ENCODE data around the gene NABP1.

Gene NABP1

DNA sequence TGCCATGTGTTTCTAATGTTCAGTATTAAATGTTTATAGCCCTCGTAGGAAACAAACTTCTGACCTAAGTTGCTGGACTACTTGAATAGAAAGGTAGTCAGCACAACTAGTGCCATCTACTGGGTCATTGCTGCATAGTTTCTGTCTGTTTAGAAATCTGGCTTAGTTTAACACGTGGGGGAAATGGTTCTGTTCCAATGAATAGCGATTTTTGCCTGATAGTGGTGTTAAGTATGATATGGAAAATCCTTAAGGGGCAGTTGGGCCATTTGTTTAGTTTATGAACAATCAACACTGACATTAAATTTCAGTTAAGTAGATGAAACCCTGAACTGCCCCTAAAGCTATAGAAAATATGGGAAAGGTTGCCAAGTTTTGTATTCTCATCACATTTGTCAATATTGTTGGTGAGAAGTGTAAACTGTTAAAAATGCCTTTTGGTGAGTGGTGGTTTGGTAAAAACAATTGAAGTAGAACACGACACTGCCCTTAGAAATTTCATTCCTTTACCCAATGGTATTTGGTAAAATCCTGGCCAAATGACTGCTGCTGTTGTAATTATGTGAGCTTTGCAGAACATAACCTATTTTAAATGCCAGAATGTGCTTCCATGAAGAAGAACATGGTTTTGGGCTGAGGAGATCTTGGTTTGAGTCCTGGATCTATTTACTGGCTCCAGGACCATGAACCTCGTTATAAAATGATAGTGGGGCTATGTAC, 13.2 kb downstream of the NABP1 start:
- H3K4me3 ChIP-seq (ENCODE audit: low read depth, low read length), result no peak overlapping the region
- TF ChIP-seq, protein P1, sequence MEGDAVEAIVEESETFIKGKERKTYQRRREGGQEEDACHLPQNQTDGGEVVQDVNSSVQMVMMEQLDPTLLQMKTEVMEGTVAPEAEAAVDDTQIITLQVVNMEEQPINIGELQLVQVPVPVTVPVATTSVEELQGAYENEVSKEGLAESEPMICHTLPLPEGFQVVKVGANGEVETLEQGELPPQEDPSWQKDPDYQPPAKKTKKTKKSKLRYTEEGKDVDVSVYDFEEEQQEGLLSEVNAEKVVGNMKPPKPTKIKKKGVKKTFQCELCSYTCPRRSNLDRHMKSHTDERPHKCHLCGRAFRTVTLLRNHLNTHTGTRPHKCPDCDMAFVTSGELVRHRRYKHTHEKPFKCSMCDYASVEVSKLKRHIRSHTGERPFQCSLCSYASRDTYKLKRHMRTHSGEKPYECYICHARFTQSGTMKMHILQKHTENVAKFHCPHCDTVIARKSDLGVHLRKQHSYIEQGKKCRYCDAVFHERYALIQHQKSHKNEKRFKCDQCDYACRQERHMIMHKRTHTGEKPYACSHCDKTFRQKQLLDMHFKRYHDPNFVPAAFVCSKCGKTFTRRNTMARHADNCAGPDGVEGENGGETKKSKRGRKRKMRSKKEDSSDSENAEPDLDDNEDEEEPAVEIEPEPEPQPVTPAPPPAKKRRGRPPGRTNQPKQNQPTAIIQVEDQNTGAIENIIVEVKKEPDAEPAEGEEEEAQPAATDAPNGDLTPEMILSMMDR (IDR thresholded peaks at IDR 0.05; ENCODE audit: insufficient read depth, low read depth, low read length, missing control alignments), result peak; percentile 74
- DNase-seq (ENCODE audit: low read depth), result peak; percentile 86

DNA sequence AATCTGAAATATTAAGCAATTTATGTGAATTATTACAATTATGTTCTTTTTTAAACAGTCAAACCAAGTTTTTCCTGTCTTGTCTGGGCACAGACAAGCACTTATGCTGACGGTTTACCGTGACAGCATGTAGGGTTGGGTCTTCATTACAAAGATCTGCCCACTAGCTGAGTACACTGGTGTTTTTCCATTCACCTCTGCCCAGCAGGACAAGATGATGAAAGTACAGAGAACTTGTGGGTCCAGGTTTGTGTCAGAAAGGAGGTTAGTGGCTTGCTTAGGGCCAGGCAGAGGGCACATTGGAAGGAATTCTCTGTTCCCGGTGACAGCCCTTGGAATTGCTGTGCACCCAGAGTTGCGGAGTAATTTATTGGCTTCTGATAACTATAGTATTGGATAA, 14.0 kb downstream of the NABP1 start:
- DNase-seq (ENCODE audit: low read depth), result no peak
- H3K4me3 ChIP-seq (ENCODE audit: low read depth, low read length), result no peak overlapping the region
- TF ChIP-seq, protein P1 (IDR thresholded peaks at IDR 0.05; ENCODE audit: insufficient read depth, low read depth, low read length, missing control alignments), result no peak

DNA sequence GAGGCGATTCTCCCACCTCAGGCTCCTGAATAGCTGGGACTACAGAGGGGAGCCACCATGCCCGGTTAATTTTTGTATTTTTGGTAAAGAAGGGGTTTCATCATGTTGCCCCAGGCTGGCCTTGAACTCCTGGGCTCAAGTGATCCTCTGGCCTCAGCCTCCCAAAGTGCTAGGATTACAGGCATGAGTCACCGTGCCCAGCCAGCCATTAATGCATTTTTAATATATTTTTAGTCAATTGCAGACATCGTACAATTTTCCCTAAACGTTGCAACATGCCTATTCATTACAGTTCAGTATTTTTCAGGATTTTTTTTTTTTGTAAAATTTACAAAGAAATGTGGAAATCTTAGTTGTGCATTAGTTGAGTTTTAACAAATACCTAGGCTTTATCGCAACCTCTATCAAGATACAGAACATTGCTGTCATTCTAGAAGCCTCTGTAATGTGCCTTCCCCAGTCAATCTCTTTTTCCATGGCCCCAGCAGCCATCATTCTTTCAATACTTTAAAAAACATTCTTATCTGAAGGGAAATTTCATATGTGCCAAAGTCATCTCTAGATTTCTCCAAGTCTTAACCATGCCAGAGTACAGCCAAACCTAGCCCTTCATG, 14.7 kb downstream of the NABP1 start:
- no peak overlapping the region for H3K4me3 ChIP-seq (ENCODE audit: low read depth, low read length)
- no peak for DNase-seq (ENCODE audit: low read depth)
- TF ChIP-seq, protein P1 (IDR thresholded peaks at IDR 0.05; ENCODE audit: insufficient read depth, low read depth, low read length, missing control alignments), result no peak

DNA sequence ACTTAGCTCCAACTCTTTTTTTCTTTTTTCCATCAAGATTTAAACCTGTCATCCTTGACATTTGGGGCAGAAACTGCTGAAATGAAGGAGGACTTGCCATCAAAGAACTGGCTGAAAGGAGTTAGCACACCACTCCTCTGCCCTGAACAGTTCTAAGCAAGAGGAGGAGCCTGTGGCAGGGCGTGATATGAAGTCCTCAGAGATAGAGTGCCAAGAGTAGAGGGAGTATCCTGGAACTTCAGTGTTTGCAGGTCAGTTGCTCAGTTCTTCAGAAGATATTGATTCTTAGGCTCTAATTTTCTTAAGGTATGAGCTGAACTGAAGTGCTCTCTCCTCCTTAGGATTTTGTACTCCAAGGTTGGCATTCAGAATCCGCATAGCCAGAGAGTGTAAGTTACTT, 15.2 kb downstream of the NABP1 start:
- no peak overlapping the region for H3K4me3 ChIP-seq (ENCODE audit: low read depth, low read length)
- TF ChIP-seq, protein P1 (IDR thresholded peaks at IDR 0.05; ENCODE audit: insufficient read depth, low read depth, low read length, missing control alignments), result no peak
- no peak for DNase-seq (ENCODE audit: low read depth)

DNA sequence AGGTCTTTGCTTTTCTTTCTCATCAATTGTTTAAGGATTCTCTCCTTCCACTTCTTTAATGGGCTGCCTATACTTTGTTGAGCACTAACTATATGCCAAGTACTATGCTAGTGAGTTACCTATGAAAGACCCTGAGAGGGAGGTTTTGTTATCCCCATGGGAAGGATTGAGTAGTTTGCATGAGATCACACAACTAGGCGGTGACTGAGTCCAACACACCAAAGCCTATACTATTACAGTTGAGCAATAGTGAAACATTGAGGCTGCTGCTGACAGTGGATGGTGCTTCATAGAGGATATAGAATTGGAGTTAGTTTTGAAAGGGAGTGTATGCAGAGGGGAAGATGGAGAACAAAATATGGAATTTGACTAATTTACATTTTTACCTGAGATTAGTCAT, 15.8 kb downstream of the NABP1 start:
- no peak overlapping the region for H3K4me3 ChIP-seq (ENCODE audit: low read depth, low read length)
- TF ChIP-seq, protein P1 (IDR thresholded peaks at IDR 0.05; ENCODE audit: insufficient read depth, low read depth, low read length, missing control alignments), result no peak
- DNase-seq (ENCODE audit: low read depth), result no peak

DNA sequence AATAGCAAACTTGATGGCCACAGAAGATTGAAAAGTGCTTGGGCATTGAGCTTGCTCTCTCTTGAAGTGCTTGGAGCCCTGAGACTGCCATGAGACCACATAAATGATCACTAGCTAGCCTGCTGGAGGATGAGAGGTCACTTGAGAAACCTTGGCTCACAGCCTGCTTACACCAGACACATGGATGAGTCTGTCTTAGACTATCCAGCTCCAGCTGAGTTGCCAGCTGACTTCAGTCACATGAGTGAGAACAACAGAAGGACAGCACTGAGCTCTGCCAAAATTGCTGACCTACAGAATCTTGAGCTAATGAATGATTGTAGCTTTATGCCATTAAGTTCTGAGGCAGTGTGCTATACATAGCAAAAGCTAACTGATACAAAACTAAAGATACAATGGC, 18.1 kb downstream of the NABP1 start:
- no peak for DNase-seq (ENCODE audit: low read depth)
- TF ChIP-seq, protein P1 (IDR thresholded peaks at IDR 0.05; ENCODE audit: insufficient read depth, low read depth, low read length, missing control alignments), result no peak
- no peak overlapping the region for H3K4me3 ChIP-seq (ENCODE audit: low read depth, low read length)

All from GM12865 (cell line).